Measurements from ENCODE around the gene FGF12.

DNA sequence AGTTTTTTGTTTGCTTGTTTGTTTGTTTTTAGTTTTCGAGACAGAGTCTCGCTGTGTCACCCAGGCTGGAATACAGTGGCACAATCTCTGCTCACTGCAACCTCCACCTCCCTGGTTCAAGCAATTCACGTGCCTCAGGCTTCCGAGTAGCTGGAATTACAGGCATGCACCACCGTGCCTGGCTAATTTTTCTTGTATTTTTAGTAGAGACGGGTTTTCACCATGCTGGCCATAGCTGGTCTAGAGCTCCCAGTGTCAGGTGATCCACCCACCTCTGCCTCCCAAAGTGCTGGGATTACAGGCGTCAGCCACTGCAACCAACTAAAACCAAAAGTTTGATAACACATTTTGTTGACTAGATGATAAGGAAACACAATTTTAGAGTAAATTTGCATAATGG, 372.7 kb downstream of the FGF12 start:
- TF ChIP-seq, protein P1, sequence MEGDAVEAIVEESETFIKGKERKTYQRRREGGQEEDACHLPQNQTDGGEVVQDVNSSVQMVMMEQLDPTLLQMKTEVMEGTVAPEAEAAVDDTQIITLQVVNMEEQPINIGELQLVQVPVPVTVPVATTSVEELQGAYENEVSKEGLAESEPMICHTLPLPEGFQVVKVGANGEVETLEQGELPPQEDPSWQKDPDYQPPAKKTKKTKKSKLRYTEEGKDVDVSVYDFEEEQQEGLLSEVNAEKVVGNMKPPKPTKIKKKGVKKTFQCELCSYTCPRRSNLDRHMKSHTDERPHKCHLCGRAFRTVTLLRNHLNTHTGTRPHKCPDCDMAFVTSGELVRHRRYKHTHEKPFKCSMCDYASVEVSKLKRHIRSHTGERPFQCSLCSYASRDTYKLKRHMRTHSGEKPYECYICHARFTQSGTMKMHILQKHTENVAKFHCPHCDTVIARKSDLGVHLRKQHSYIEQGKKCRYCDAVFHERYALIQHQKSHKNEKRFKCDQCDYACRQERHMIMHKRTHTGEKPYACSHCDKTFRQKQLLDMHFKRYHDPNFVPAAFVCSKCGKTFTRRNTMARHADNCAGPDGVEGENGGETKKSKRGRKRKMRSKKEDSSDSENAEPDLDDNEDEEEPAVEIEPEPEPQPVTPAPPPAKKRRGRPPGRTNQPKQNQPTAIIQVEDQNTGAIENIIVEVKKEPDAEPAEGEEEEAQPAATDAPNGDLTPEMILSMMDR (IDR thresholded peaks at IDR 0.05): no peak
- TF ChIP-seq POLR2A (IDR thresholded peaks at IDR 0.05): no peak
